HG02571 (cell line): ENCODE results near the gene ZNF789.
"Not testable (repeated sequence)": the region's sequence is repeated elsewhere in the genome, so short reads cannot be mapped to it uniquely, and the experiment has no call there.

Experiments
- ATAC-seq: cut with Tn5 transposase; IDR thresholded peaks from one replicate; pipeline ENCODE4 v1.9.1; 2021; ENCODE audit warnings: mild to moderate bottlenecking, moderate library complexity; ENCODE audit not compliant: unreplicated experiment

The ZNF789 gene

DNA sequence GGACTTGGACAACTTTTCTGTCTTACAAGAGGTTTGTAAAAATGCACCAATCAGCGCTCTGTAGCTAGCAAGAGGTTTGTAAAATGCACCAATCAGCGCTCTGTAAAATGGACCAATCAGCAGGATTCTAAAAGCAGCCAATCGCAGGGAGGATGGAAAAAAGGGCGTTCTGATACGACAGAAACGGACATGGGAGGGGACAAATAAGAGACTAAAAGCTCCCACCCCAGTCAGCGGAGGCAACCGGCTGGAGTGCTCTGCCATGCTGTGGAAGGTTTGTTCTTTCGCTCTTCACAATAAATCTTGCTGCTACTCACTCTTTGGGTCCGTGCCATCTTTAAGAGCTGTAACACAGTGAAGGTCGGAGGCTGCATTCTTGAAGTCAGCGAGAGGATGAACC, 28.5 kb downstream of the ZNF789 start:
- not testable (repeated sequence) for ATAC-seq

DNA sequence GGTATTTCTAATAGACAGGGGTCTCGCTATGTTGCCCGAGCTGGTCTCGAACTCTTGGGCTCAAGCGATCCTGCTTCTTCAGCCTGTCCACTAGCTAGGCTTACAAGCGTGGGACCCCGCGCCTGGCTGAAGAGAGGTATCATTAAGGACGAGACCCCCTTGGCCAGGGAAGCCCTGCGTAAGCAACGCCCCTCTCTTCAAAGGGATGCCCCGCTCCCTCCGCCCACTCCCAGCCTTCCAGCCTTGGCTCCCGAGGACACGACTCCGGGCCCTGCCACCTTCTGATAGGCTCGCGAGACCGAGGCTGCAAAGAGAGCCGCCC, 31.6 kb downstream of the ZNF789 start:
- ATAC-seq, result no peak

GRCh38 chr7:99504603-99505323, 32.1 kb downstream of the ZNF789 start, which contains the start of gene ZKSCAN5:
ZKSCAN5 (plus strand) TSS chr7:99504662; CDS start chr7:99506045, 1,383 bp downstream.
- ATAC-seq, result peak; percentile 75

- no peak for ATAC-seq
These were observed 32.6 kb downstream of the ZNF789 start for GRCh38 chr7:99505324-99505662.

- ATAC-seq, result no peak
These were observed 41.4 kb downstream of the ZNF789 start for GRCh38 chr7:99514050-99514449.

DNA sequence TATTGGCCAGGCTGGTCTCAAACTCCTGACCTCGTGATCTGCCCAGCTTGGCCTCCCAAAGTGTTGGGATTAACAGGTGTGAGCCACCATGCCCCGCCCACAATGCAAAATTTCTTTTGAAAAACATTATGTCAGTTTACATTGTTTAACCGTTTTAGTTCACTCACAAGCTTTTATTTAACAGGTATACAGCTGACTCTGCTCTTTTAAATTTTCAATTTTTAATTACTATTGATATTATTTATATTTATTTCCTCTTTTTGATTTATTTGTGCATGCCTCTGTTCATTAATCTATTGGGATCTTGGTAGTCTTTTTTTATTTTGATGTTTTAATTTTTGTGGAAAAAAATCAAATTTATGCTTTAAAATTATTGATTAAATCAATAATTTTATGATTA, 48.7 kb downstream of the ZNF789 start:
- no peak for ATAC-seq

GRCh38 chr7:99525713-99526440, 53.2 kb downstream of the ZNF789 start:
- ATAC-seq, result no peak

GRCh38 chr7:99531354-99531765, 58.7 kb downstream of the ZNF789 start:
- no peak for ATAC-seq

DNA sequence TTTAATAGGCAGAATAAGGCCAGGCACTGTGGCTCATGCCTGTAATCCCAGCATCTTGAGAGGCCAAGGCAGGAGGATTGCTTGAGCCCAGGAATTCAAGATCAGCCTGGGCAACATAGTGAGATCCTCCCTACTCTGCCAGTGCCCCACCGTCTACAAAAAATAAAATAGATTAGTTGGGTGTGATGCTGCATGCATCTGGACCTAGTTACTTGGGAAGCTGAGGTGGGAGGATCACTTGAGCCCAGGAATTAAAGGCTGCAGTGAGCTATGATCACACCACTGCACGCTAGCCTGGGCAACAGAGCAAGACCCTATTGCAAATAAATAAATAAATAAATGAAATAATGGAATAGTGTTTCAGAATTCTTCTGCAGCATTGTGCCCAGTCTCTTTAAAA, 63.0 kb downstream of the ZNF789 start:
- ATAC-seq, result no peak
